Activated T-cell treated with anti-CD3 and anti-CD28 coated beads, Interleukin-2, amount 50 U/mL, for 24 hours (primary cell): ENCODE measurements around the gene HOXC5.

ENCODE experiments used
- DNase-seq: peaks from one replicate; pipeline ENCODE4 v3.0.0-alpha.2; 2020
- H3K27ac Mint-ChIP-seq: 2 replicates; pipeline ENCODE4 v1.8.0; 2020; ENCODE audit warnings: mild to moderate bottlenecking, mixed read lengths
- H3K27me3 Mint-ChIP-seq: 2 replicates; pipeline ENCODE4 v1.8.0; 2020; ENCODE audit warnings: mixed read lengths
- H3K36me3 Mint-ChIP-seq: 2 replicates; pipeline ENCODE4 v1.8.0; 2020; ENCODE audit warnings: low read depth, mixed read lengths
- H3K4me1 Mint-ChIP-seq: 2 replicates; pipeline ENCODE4 v1.8.0; 2020; ENCODE audit warnings: low read depth, mixed read lengths
- H3K4me3 Mint-ChIP-seq: 2 replicates; pipeline ENCODE4 v1.8.0; 2020; ENCODE audit warnings: mild to moderate bottlenecking, moderate library complexity, mixed read lengths
- H3K9me3 Mint-ChIP-seq: 2 replicates; pipeline ENCODE4 v1.8.0; 2020; ENCODE audit warnings: mixed read lengths

HOXC5 gene

GRCh38 chr12:53992377-53992889, 40.4 kb upstream of the HOXC5 start:
- no peak overlapping the region for H3K27ac Mint-ChIP-seq
- H3K4me1 Mint-ChIP-seq: peaks cover 43% of the 10 kb centered on the region

GRCh38 chr12:53993162-53994008, 39.5 kb upstream of the HOXC5 start:
- no peaks in the 10 kb centered on the region for H3K9me3 Mint-ChIP-seq
- no peak for DNase-seq
- H3K27me3 Mint-ChIP-seq: peaks cover 100% of the 10 kb centered on the region
- no peaks in the 10 kb centered on the region for H3K36me3 Mint-ChIP-seq
- peaks cover 48% of the 10 kb centered on the region for H3K4me1 Mint-ChIP-seq
- no peak overlapping the region for H3K4me3 Mint-ChIP-seq
- H3K27ac Mint-ChIP-seq: no peak overlapping the region

More at GRCh38 chr12:53992377-53992889, 40.4 kb upstream of the HOXC5 start:
- no peaks in the 10 kb centered on the region for H3K36me3 Mint-ChIP-seq
- H3K4me3 Mint-ChIP-seq: no peak overlapping the region
- DNase-seq: no peak
- H3K27me3 Mint-ChIP-seq: peaks cover 100% of the 10 kb centered on the region
- no peaks in the 10 kb centered on the region for H3K9me3 Mint-ChIP-seq

DNA sequence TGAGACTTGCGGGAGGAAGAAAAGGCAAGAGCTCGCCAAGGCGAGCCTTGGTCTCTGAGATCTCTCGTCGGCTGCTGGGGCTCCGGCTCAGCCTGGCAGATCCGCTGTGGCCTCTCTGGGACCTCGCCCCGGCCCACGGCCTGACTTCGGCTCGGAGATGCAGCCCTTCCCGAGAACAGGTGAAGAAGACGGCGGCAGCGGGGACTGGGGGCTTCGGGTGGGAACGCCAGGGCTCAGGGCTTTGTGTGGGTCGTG, 38.9 kb upstream of the HOXC5 start:
- Mint-ChIP-seq H3K27ac (peak overlapping the region; percentile 29), H3K27me3 (peaks cover 100% of the 10 kb centered on the region), H3K4me1 (peaks cover 47% of the 10 kb centered on the region), H3K4me3 (no peak overlapping the region), H3K9me3 (no peaks in the 10 kb centered on the region), H3K36me3 (no peaks in the 10 kb centered on the region)
- DNase-seq: no peak

DNA sequence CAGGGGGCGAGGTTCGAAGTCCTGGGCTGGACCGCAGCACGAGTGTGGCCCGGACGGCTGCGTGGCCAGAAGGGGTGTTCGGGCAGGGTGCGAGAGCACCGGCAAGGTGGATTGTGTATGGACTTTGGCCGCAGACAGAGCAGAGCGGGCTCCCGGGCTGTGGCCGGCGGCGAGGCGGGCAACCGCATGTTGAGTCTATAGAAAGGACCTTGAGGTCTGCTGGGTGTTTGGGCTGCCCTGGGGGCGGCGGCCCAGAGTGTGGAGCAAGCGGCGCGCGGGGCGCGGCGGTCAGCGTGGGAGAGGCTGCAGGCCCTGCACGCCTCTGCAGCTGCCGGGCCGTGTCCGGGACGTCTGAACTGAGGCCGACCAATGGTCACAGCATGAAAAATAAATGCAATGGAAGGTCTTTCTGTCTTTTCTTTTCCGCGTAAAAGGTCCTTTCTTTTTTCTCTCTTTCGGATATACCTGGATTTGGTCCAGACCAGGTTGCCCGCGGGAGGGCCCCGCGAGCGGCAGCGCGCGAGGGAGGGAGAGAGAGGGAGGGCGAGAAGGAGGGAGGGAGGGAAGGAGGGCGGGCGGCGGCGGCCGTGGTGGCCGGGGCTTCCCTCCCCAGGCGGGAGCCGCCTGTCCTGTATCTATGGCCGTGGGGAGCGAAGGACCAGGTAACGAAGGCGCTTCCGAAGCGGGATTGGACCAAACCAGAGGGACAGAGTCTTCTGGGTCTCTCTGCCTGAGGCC, 38.4 kb upstream of the HOXC5 start:
- H3K4me3 Mint-ChIP-seq: peak overlapping the region; percentile 74
- peaks cover 42% of the 10 kb centered on the region for H3K4me1 Mint-ChIP-seq
- no peaks in the 10 kb centered on the region for H3K9me3 Mint-ChIP-seq
- peak overlapping the region; percentile 29 for H3K27ac Mint-ChIP-seq
- no peak for DNase-seq
- H3K27me3 Mint-ChIP-seq: peaks cover 100% of the 10 kb centered on the region
- H3K36me3 Mint-ChIP-seq: no peaks in the 10 kb centered on the region

DNA sequence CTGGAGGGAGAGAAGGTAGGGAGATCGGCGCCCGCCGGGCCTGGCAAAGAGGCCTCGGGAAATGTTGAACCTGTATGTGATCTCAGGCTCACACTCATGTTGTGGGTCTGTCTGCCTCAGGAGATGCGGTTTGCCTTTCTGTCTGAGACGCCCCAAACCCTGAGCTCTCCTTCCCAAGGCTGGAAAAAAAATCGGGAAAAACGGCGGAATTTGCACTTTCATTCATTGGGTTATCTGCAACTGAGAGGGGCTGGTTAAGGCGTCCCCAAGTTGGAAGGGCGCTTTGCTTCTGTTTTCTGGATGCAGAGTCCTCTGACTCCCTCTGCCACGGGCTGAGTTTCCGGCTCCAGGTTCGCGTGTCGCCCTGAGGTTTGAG, 37.9 kb upstream of the HOXC5 start:
- DNase-seq: no peak
- H3K9me3 Mint-ChIP-seq: no peaks in the 10 kb centered on the region
- H3K4me1 Mint-ChIP-seq: peaks cover 38% of the 10 kb centered on the region
- H3K27me3 Mint-ChIP-seq: peaks cover 100% of the 10 kb centered on the region
- no peak overlapping the region for H3K27ac Mint-ChIP-seq
- no peaks in the 10 kb centered on the region for H3K36me3 Mint-ChIP-seq
- peak overlapping the region; percentile 74 for H3K4me3 Mint-ChIP-seq

- peaks cover 100% of the 10 kb centered on the region for H3K27me3 Mint-ChIP-seq
- DNase-seq: no peak
- peak overlapping the region; percentile 74 for H3K4me3 Mint-ChIP-seq
- H3K36me3 Mint-ChIP-seq: no peaks in the 10 kb centered on the region
- H3K4me1 Mint-ChIP-seq: peaks cover 38% of the 10 kb centered on the region
- H3K9me3 Mint-ChIP-seq: no peaks in the 10 kb centered on the region
- no peak overlapping the region for H3K27ac Mint-ChIP-seq
These were observed 37.2 kb upstream of the HOXC5 start for GRCh38 chr12:53995378-53996239.

DNA sequence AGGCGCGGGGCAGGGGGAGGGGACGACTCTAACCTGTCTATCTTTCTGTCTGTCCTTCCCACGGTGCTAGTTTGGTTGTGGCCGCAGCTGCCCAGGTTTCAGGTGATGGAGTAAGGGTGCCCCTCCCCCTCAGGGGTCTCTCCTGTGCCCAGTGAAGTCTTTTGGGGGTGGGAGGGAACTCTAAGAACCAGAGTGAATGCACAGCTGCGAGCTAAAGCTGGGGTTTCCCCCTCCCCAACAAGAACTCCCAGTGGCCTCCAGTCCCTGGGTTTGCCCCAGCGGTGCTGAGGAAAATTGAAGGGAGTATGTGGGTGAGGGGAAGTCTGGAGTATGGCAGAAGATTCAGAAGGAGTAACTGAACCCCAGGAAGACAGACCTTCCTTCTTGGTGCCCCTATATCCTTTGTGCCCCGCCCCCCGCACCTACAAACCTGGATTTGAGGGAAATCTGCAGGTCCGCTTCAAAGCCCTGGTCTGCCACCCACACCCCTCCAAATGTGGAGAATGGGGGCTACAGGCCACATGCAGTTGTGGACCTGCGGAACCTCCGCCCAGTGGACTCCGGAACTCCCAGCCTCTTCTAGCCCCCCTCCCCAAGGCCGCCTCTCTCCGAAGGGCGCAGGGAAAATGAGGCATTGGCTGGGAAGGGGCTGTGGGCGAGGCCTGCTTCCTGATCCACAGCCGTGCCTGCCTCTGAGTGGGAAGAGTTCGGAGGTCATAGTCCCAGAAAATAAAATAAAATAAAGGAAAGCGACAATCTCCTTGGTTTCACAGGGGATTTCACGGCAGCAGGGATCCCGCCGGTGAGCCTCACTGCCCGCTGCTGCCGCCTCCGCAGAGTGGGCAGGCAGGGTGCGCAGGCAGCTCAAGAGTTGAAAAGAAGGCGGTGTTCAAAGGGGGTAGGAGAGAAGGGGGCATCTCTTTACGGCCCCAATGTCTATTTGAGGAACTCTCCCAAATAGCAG, 36.3 kb upstream of the HOXC5 start:
- peak overlapping the region; percentile 74 for H3K4me3 Mint-ChIP-seq
- no peaks in the 10 kb centered on the region for H3K36me3 Mint-ChIP-seq
- H3K4me1 Mint-ChIP-seq: peaks cover 38% of the 10 kb centered on the region
- DNase-seq: no peak
- no peaks in the 10 kb centered on the region for H3K9me3 Mint-ChIP-seq
- no peak overlapping the region for H3K27ac Mint-ChIP-seq
- H3K27me3 Mint-ChIP-seq: peaks cover 100% of the 10 kb centered on the region

DNA sequence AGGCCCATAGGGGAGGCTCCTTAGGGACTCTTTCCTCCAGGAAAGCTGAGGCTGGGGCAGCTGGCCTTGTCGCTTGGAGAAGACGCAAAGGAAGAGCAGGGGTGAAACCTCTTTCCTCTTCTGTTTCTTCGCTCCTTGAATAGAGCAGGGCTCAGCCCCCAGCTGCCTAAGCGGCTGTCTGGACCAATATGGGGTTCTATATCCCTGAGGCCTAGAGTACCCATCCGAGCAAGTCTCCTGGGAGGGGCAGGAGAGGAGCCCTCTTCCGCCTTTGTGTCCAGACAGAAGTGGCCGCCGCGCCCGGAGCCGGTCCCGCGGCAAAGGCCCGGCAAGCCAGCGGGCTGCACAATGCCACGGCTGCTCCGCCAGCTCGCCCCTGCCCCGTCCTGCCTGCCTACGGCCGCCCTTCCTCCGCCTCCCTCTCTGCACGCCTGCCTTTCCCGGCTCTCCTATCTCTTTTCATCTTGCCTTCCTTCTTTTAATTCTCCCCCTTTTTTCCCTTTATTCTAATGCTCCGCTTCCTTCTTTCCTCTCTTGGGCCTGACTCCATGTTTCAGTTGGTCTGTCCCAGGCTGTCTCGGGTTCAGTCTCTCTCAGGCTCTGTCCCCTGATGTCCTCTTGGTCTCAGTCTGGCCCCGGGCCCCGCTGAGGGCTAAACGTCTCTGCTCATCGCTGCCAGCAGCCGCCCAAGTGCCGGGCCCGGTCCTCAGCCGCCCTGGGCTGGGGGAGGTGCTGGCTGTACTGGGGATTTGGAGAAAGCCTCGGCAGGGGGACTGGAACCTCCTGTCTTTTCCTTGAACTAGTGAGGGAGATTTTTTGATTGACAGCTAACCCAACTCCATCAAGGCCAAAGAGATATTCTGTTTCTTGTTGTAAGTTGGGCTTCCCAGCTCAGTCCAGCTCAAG, 35.4 kb upstream of the HOXC5 start:
- Mint-ChIP-seq H3K4me3 (no peak overlapping the region), H3K27ac (no peak overlapping the region), H3K9me3 (no peaks in the 10 kb centered on the region), H3K36me3 (no peaks in the 10 kb centered on the region), H3K27me3 (peaks cover 100% of the 10 kb centered on the region), H3K4me1 (peaks cover 40% of the 10 kb centered on the region)
- no peak for DNase-seq

- DNase-seq: no peak
- H3K36me3 Mint-ChIP-seq: no peaks in the 10 kb centered on the region
- H3K27ac Mint-ChIP-seq: no peak overlapping the region
- peaks cover 100% of the 10 kb centered on the region for H3K27me3 Mint-ChIP-seq
- peaks cover 44% of the 10 kb centered on the region for H3K4me1 Mint-ChIP-seq
- H3K9me3 Mint-ChIP-seq: no peaks in the 10 kb centered on the region
- no peak overlapping the region for H3K4me3 Mint-ChIP-seq
These were observed 34.5 kb upstream of the HOXC5 start for GRCh38 chr12:53998110-53998899.

GRCh38 chr12:53998900-53999236, 34.0 kb upstream of the HOXC5 start:
- peaks cover 43% of the 10 kb centered on the region for H3K4me1 Mint-ChIP-seq
- H3K36me3 Mint-ChIP-seq: no peaks in the 10 kb centered on the region
- no peak for DNase-seq
- H3K27me3 Mint-ChIP-seq: peaks cover 100% of the 10 kb centered on the region
- no peak overlapping the region for H3K27ac Mint-ChIP-seq
- H3K4me3 Mint-ChIP-seq: no peak overlapping the region
- no peaks in the 10 kb centered on the region for H3K9me3 Mint-ChIP-seq

GRCh38 chr12:53999559-54000115, 33.2 kb upstream of the HOXC5 start:
- no peaks in the 10 kb centered on the region for H3K36me3 Mint-ChIP-seq
- DNase-seq: no peak
- H3K27ac Mint-ChIP-seq: no peak overlapping the region
- H3K27me3 Mint-ChIP-seq: peaks cover 100% of the 10 kb centered on the region
- no peaks in the 10 kb centered on the region for H3K9me3 Mint-ChIP-seq
- H3K4me3 Mint-ChIP-seq: peak overlapping the region; percentile 53
- H3K4me1 Mint-ChIP-seq: peaks cover 39% of the 10 kb centered on the region
